ENCODE results near the gene TSC22D2.

DNA sequence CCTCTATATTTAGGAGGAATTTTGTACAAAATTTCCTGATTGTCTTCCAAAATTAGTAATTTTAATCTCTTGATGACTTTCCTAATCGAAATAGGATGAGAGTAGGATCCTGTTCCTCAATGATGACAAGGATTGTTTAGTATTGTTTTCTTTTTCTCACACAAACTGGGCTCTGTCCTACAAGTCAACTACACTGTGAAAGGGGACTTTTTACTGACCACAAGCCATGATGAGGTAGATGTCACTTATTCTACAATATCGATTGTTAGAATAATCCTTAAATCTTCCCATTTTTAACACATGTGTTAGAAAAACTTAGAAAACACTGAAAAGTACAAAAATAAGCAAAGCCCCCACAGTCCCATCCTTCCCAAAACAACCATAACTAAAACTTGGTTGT is 35.8 kb upstream of the TSC22D2 start:
- TF ChIP-seq EP300 (IDR thresholded peaks at IDR 0.05; ENCODE audit: borderline replicate concordance in 1 of 2, low read depth in 2 of 2, low read length in 2 of 2): no peak
- no peak for TF ChIP-seq CBX5 (IDR thresholded peaks at IDR 0.05; ENCODE audit: low read depth, low read length)
- TF ChIP-seq TCF12 (IDR thresholded peaks at IDR 0.05; ENCODE audit: low read depth, low read length): no peak
- TF ChIP-seq CTCF (IDR thresholded peaks at IDR 0.05; ENCODE audit: control extremely low read depth in 1 of 3, insufficient read depth in 1 of 3, low read depth in 1 of 3, low read length in 3 of 3): no peak
- TF ChIP-seq GABPA (IDR thresholded peaks at IDR 0.05; ENCODE audit: borderline replicate concordance, insufficient read depth, low read length): no peak
- no peak for TF ChIP-seq JUND (IDR thresholded peaks at IDR 0.05; ENCODE audit: low read length)
- no peak for TF ChIP-seq POLR2A (IDR thresholded peaks at IDR 0.05; ENCODE audit: control extremely low read depth in 1 of 2, low read depth in 2 of 2, low read length in 2 of 2)
- TF ChIP-seq EGR1 (IDR thresholded peaks at IDR 0.05; ENCODE audit: borderline replicate concordance, low read depth, low read length): no peak
- no peak for TF ChIP-seq CEBPB (IDR thresholded peaks at IDR 0.05; ENCODE audit: low read depth, low read length)
- no peak for TF ChIP-seq POLR2AphosphoS5 (IDR thresholded peaks at IDR 0.05; ENCODE audit: low read depth, low read length)
- no peak for TF ChIP-seq BRCA1 (IDR thresholded peaks at IDR 0.05; ENCODE audit: low read depth, low read length)
- no peak for TF ChIP-seq HDAC2 (IDR thresholded peaks at IDR 0.05; ENCODE audit: borderline replicate concordance in 1 of 2, low read depth in 2 of 2, low read length in 2 of 2)
- no peak for TF ChIP-seq KDM1A (IDR thresholded peaks at IDR 0.05; ENCODE audit: borderline replicate concordance, low read length)

All from H1 (cell line).